NCI-H187 treated with DMSO at 0.1 percent for 48 hours (cell line): ENCODE results near the gene CDCP1.

Experiments
- DNase-seq: peaks from one replicate; lab custom pipeline; 2025; lab: John Stamatoyannopoulos, UW

The CDCP1 gene, protein sequence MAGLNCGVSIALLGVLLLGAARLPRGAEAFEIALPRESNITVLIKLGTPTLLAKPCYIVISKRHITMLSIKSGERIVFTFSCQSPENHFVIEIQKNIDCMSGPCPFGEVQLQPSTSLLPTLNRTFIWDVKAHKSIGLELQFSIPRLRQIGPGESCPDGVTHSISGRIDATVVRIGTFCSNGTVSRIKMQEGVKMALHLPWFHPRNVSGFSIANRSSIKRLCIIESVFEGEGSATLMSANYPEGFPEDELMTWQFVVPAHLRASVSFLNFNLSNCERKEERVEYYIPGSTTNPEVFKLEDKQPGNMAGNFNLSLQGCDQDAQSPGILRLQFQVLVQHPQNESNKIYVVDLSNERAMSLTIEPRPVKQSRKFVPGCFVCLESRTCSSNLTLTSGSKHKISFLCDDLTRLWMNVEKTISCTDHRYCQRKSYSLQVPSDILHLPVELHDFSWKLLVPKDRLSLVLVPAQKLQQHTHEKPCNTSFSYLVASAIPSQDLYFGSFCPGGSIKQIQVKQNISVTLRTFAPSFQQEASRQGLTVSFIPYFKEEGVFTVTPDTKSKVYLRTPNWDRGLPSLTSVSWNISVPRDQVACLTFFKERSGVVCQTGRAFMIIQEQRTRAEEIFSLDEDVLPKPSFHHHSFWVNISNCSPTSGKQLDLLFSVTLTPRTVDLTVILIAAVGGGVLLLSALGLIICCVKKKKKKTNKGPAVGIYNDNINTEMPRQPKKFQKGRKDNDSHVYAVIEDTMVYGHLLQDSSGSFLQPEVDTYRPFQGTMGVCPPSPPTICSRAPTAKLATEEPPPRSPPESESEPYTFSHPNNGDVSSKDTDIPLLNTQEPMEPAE

DNA sequence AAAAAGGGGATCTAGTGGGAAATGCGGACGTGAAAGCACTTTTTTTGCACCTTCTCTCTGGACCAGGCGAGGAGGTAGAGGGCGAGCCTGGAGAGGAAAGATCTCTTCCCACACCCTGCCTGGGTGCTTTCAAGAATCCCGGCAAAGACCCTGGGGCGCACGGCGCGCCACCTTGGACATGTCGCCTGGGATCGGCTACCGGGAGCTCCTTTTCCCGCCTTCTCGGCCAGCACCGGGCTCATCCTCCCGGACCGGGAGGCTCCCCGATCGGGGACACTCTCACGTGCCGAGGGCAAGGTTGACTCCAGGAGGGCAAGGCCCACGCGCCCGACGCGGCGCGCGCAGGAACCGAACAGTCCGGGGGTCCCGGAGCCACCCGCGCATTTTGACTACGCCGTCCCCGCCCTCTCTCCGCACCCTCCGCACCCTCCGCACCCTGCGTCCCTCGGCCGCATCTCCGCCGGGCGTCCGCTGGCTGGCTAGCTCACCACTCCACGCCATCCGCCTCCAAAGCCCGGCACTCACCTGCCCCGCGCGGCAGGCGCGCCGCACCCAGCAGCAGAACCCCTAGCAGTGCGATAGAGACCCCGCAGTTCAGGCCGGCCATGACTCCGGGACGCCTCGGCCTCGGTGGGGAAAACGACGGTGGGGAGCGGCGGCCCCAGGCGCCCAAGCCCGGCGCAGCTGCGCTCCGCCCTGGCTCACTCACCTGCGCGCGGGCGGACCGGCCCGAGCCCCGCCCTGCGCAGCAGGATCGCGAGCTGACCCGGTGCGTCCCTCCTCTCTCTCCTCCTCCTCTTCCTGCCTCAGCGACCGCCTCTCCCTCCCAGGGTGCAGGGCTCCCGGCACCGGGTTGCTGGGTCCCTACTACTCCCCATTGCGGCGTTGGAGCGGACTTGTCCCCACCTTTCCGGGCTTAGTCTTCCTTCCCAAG, at the start of gene CDCP1:
TSS of gene CDCP1 (minus strand) at position 698 of the 934 bp plus-strand sequence. CDS start at position 607, 91 bp downstream.
- DNase-seq, result no peak

DNA sequence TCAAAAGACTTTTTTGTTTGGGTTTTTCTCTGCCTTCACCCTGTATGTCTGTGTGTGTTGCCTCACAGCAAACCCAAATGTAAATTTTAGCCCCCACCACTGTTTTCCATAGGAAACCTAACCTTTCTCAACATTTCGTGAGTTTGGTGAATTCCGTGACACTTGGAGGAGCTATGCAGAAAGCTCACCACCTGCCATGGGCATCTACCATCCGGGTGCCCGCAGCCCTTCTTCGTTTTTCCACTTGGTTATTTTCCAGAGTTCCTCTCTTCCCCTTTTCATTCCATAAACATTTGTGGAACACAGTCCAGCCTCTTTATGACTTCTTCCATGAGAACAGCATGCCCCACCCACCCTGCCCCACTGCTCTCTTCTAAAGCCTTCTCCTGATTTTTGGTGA, 48.6 kb upstream of the CDCP1 start:
- no peak for DNase-seq

DNA sequence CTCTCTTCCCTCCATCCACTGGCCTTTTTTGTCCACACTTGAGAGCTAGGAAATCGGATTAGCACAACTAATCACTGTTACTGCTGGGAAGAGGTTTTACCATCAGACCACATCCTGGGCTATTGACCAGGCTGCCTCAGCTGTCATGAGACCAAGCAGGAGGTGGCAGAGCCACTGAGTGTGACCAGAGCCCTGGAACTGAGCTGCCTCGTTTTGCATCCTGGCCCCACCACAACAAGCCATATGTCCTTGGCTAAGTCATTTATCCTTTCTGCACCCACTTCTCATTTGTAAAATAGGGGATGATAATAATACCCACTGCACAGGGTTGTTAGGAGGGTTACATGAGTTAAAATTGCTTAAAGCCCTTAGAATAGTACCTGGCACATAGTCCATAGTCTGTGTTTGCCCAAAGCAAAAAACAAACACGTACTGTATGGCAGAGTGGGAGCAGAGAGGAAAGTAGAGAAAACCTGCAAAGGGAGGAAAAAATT, 45.8 kb upstream of the CDCP1 start:
- DNase-seq, result no peak

DNA sequence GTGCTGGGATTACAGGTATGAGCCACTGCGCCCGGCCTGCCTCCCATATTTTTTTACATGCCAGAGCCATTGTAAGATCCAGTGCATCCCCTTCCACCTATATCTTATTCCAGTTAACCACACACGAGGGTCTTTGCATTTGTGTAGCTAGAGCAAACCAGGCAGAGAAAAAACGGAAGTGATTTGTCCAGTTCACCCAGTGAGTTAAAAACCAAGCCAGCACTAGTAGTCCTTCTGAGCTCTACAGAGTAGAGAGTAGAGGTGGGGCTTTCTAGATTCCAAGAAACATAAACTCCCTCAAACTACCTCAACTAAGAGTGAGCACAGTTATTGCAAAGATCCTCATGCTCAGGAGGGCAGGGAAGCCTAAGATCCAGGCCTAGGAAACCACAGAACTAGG, 45.2 kb upstream of the CDCP1 start:
- DNase-seq, result no peak

DNA sequence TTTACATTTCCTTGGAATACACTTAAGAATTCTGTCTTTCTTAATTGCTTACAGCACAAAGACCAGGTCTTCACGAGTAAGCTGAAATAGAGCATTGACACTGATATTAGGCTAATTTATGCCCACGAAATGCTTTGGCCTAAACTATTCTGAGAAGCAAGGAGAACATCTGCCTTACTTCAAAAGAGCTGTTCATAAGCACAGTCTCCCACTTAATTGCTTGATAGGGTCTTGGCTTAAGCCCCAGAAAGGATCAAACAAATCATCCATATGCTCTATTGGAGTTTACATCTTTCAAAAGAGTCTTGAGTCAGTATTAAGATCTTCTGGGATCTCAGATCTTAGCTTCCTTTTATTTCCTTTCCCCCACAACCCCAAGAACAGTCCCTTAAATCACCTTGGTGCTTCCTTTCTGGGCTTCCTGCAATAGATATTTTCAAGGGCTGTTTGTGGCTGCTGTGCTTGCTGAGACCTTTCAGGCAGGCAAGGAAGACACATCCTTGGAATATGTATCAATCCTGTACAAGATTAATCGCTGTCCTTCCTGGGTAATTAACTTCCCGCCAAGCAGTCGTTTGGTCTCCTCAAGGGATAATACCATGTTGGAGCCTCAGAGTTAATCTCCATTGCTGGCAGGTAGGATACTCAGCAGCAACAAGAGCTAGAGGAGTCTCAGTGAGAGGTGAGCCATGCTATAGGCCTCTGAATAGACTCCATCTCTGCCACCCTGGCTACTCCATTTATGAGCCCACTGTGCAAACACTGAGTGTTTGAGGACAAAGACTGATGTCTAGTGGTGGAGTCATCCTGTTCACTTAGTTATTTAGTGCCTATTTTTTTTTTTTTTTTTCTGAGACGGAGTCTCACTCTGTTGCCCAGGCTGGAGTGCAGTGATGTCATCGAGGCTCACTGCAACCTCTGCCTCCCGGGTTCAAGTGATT, 42.8 kb upstream of the CDCP1 start:
- no peak for DNase-seq

DNA sequence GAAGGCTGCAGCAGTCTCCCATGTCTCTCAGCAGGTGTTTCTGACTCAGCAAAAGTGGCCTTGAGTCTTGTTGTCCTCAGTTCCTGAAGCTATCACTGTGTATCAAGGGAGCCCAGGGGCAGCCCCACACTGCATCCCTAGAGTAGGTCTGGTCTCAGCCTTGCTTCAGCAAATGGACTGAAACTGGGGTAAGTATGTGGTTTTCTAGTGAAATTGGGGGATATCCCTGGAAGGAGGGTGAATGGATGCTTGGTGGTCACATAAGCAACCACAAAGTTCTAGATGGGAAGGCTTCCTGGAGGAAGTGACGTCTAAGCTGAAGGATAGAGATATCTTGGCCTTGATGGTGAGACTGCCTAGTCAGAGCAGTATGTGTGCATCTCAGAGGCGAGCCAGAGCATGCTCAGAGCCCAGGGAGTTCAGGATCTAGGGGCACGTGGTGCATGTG, 41.5 kb upstream of the CDCP1 start:
- DNase-seq, result no peak

DNA sequence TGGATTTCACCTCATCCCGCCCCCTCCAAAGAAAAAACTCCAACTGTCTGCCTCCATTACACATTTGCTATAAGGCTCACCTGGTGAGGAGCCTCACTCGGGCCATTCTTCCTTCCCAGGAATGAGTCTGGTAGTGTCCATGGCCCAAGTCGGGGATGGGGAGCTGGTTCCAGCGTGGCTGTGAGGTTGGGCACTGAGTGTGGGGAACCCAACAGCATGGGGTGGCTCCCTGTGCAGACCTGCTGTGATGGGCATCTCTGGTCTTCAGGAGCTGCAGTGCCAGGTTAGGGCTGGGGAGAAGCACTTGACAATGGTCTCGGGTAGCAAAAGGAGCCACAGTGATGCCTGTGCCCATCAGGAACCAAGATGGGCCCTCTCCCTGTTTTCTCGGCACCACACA, 40.7 kb upstream of the CDCP1 start:
- no peak for DNase-seq

DNA sequence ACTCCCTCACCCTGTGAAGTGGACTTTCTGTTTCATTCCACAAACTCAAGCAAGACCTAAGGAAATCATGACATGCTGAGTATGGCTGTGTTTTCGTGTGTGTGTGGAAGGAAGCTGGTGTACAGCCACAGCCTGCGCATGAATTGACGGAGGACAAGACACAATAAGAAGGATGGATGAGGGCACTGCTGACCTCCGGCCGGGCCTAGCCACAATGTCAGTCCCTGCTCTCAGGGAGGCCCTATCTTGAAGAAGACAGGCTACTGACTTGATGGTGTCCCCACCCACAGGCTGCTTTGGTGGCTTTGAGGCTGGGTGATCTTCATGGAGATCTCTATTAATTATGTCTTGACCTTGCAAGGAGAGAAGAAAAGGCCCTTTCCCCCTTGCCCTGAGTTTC, 39.3 kb upstream of the CDCP1 start:
- DNase-seq, result no peak

DNA sequence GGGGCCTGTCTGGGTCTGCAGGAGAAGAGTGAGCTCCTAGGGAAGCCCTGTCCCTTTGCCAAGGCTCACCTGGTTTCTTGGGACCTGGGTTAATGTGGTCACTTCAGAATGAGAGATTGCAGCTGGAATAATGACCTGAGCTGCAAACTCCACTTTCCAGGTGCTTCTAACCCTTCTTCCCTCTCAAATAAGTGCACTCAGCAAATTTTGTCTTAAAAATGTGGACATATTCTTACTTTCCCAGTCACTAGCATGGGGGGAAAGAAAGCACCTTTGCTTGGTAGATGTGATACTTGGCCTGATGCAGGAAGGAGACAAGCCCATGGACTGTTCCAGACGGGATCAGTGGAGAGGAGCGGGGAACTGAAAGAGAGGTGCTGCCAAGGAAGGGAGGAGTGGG, 38.9 kb upstream of the CDCP1 start:
- DNase-seq, result no peak

DNA sequence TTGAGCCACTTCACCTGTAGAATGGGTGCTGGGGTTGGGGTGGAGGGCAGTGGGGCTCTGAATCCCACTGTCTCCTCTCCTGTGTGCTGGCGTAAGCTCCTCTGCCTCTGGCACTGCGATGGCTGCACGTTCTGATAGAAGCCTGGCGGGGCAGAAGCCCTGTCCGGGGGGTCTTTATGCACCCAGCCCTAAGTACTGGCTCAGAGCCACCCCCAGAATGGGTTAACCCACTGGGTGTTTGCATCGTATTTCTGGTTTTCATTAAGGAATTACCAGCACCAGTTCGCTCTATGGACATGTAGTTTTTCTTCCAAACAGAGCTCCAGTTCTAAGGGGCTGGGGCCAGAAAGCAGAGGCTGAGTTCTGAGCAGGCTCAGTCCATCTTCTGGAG, 37.7 kb upstream of the CDCP1 start:
- no peak for DNase-seq

DNA sequence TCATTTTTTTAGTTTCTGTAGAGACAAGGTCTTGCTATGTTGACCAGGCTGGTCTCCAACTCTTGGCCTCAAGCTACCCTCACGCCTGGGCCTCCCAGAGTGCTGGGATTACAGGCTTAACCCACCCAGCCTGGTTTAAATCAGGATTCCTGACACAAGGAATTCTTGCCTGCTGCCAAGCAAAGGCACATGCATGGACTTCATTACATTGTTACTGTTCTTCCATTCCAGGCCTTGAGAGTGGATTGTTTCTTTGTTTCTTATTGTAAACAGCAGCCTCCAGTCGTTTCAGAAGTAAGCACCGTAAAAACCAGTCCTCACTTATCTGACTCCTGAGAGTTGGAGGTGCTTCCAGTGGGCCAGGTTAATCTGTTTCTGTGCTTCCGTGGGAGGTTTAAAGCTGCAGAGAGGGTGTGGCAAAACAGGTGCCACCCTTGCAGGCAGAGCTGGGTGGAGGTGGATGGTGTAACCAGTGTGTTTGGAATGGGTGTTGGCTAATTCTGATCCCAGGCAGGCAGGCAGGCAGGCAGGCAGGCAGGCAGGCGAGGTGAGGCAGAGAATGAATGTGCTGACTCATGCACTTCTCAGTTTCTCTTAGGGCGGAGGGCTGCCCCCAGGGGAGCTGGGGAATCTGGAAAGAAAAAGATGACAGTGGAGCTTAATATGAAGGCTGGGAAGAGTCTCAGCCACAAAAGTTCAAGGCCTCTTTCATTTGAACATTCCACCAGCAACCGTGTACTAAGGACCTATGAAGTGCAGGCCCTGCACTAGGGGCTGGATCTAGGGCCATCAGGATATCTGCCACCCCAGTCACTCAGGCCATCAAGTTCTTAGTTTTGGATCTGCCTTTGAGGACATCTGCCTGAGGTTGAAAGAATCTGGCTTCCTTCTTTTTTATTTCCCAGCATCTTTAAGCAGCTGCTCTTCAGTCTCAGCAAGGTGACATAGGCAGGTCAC, 37.0 kb upstream of the CDCP1 start:
- DNase-seq, result no peak

DNA sequence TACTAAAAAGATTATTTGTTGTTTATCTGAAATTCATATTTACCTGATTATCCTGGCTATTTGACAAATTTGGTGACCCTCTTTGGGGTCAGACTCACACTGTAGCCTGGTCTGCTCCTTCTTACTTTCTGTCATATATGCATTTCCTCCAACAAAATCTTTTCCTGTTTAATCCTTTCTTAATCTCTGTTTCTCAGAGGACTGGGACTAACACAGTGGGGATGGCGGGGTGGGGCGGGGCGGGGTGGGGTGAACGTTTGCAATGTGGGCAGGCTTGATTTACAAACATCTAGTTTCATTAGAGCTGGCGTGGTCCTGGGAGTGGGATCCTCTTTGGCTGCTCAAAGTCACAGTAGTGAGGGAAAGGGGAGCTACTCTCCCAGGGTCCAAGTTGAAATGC, 35.3 kb upstream of the CDCP1 start:
- DNase-seq, result no peak

DNA sequence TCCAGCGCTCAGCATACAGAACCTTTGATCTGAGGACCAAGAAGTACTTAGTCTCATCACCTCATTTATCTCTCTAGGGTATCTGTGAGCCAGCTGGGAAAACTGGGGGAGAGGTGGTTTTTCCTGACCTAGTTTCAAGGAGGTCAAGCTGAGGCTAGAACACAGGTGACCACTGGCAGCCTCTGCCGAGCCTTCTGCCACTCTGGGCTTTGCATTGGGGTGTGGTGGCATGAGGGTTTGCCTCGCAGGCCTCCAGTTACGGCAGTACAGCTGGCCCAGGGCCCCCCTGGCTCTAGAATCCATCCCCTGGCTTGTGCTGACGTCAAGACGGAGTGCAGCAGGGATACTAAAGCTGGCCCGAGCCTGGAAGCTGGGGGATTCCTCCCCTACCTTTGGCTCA, 34.7 kb upstream of the CDCP1 start:
- DNase-seq, result no peak

DNA sequence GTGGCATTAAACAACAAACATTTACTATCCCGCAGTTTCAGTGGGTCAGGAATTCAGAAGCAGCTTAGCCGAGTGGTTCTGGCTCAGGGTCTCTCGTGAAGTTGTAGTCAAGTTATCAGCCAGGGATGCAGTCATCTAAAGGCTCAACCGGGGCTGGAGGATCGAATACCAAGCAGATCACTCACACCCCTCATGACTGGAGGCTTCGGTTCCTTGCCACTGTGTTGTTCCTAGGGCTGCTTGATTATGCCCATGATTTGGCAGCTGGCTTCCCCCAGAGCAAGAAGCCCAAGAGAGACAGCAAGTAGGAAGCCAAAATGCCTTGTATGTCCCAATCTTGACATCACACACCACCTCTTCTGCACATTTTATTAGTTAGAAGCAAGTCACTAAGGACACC, 33.9 kb upstream of the CDCP1 start:
- no peak for DNase-seq

DNA sequence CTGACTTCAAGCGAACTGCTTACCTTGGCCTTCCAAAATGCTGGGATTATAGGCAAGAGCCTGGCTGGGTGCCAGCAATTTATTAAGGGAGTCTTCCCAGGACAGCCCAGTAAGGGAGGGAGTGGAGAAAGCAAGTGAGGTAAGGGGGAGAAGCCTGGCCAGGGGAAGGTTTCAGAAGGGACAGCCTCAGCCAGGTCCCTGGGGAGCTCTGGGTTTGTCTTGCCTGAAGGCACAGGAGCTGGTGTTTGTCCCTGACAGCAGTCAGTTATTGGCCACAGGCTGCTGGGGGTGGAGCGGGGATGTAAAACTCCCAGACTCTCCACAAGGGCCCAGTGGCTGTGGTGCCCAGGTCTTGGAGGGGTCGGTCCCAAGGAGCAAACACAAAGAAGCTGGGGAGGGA, 33.0 kb upstream of the CDCP1 start:
- no peak for DNase-seq

DNA sequence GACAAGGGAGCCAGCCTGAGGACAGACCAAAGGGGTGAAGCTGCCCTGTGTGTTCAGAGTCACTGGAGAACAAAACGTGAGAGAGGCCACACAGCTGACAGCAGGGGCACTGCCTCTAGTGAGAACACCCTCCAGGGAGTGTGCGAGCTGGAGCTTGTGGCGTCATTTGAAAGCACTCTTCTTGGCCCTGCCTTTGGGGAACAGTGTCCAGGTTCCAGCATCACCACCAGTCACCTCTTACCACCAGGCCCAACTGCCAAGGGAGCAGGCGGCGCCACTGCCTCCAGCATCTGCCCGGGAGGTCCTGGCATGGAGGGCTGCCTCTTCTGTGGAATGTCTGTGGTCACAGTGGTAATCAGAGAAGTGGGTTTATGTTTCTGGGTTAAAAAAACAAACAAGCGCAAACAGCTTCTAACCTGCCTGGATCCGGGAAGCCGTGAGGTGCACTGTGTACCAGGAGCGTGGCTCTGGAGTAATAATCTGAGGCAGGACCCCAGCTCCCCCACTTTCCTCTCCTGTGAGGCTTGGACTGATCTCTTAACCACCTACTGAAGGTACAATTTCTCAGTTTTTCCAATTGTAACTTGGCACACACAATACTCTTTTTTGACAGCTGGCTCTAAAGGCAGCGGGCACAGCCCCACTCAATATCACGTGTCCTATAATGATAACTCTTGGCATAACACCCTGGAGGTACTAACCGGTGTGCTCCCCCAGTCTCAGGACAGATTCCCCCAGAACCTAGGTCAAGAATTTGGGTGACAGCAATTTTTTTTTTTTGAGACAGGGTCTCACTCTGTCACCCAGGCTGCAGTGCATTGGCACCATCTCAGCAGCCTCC, 32.2 kb upstream of the CDCP1 start:
- DNase-seq, result no peak

DNA sequence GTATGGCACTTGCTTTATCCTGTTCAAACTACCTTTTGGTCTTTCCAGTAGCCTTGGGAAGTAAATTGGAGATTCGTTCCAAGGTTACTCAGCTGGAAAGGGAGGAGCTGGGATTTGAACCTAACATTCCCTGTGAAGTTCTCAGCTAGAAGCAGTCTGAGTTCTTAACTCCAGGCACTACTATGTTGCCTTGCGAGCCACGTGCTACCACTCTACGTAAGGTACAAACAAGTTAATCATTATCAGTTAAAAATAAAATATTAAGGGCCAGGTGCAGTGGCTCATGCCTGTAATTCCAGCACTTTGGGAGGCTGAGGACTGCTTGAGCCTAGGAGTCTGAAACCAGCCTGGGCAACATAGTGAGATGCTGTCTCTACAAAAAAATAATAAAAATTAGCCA, 30.7 kb upstream of the CDCP1 start:
- no peak for DNase-seq

DNA sequence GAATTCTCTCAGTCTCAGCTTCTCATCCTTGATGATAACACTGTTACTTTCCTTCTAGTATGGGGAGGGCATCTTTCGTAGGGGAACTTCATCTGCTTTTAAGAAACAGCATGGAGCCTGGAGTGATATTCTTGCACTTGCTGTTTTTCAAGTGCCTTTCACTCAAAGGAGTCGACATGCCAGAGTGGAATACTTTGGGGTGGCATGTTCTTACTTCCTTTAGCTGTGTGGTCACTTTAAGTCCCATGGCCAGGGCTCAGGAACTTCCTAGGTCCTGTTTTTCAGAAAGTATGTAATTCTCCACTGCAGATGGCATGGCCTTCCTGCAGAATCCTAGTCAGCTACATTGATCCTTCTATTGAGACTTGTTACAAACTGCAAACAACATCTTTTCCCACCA, 28.1 kb upstream of the CDCP1 start:
- no peak for DNase-seq

DNA sequence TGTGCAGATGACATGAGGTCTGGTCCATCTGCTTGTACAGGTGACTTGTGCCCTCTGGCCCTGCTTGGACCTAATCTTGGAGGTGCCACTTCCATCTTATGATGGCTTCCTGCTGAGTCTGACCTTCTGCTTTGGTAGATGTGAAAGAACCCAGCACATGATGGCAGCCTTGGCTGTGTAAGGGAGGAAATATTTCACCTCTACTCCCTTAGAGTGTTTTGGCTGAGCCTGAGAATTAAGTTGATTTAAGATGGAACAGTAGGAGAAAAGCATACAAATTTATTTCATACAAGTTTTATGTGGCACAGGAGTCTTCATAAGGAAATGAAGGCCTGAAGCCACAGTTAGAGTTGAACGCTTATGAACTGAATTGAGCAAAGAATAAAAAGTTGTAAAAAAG, 27.6 kb upstream of the CDCP1 start:
- DNase-seq, result no peak
